Left lobe of liver (tissue), 2 donors: ENCODE measurements around the gene IQUB. TPM values are rescaled to one million over a fixed set of nuclear protein-coding genes. Genes with fewer than 3 reads are reported as not detected.
"Not testable (repeated sequence)": the region's sequence is repeated elsewhere in the genome, so short reads cannot be mapped to it uniquely, and the experiment has no call there.

ENCODE experiments used
- ATAC-seq: fragments of 200-7000 bp; cut with Tn5 transposase; one replicate; pipeline ENCODE4 v1.9.1; 2020; ENCODE audit warnings: mild to moderate bottlenecking, moderate library complexity
- DNase-seq: peaks from one replicate; pipeline ENCODE4 v3.0.0-alpha.2; 2020; ENCODE audit warnings: low spot score
- total RNA-seq: library from RNA; stranded (reverse); gene quantifications from one replicate; pipeline ENCODE4 v1.2.1, GENCODE V29; 2021
- donor health status: DM: no; HTN: no; CAD: no; lungs with moderate emphysema.
- donor health status: DM: no; HTN: yes; CAD: no.

IQUB gene
- total RNA-seq, 1 donor from 2014 or later, result 0.15 TPM

DNA sequence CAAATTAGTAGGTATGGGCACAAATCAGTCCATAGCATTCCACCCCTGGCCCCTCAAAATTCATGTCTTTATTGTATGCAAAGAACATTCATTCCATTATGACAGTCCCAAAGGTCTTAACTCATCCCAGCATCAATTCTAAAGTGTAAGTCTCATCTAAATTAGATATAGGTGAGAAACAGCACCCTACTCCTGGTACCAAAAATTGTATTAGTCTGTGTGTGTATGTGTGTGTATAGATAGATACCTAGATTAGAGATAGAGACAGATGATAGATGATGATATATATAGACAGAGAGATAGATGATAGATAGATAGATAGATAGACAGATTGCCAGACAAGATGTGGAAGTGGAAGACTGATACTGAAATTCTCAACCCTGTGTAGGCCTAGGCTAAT is 109.9 kb downstream of the IQUB start:
- ATAC-seq (no peak), DNase-seq (no peak)

DNA sequence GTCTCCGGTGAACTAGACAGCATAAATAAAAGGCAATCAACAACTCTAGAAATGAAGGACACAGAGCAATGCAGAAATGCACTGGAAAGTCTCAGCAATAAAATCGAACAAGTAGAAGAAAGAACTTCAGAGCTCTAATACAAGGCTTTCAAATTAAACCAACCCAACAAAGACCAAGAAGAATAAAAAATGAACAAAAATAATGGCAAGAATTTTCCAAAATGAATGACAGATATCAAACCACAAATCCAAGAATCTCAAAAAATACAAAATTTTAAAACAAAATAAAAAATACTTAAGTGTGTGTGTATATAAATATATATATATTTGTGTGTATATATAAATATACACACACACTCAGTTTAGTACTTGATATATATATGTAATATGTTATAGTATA is 110.8 kb downstream of the IQUB start:
- ATAC-seq, result no peak

DNA sequence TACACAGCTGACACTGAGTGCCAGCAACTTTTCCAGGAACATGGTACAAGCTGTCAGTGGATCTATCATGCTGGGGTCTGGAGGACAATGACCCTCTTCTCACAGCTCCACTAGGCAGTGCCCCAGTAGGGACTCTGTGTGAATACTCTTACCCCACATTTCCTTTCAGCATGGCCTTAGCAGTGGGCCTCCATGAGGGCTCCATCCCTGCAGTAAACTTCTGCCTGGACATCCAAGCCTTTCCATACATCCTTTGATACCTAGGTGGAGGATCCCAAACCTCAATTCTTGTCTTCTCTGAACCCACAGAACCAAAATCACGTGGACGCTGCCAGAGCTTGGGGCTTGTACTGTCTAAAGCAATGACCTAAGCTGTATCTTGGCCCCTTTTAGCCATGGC is 116.8 kb downstream of the IQUB start:
- no peak for DNase-seq
- ATAC-seq, result no peak

More for the DNA sequence above, 110.8 kb downstream of the IQUB start:
- no peak for DNase-seq

DNA sequence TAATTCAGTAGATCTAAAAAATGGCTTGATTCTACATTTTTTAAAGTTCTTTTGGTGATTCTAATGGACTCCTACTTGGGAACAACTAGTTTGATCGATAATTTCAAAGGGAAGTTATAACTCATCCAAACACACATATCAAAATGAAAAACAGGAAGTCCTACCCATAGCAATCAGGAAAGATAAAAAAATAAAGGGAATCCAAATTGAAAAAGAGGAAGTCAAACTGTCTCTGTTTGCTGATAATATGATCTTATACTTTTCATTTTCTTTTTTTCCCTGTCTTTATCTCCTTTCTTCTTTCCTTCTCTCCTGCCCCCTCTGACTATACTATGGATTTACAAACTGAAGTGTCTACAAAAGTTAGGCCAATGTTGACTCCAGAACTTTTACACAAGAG is 118.8 kb downstream of the IQUB start:
- no peak for ATAC-seq
- no peak for DNase-seq

DNA sequence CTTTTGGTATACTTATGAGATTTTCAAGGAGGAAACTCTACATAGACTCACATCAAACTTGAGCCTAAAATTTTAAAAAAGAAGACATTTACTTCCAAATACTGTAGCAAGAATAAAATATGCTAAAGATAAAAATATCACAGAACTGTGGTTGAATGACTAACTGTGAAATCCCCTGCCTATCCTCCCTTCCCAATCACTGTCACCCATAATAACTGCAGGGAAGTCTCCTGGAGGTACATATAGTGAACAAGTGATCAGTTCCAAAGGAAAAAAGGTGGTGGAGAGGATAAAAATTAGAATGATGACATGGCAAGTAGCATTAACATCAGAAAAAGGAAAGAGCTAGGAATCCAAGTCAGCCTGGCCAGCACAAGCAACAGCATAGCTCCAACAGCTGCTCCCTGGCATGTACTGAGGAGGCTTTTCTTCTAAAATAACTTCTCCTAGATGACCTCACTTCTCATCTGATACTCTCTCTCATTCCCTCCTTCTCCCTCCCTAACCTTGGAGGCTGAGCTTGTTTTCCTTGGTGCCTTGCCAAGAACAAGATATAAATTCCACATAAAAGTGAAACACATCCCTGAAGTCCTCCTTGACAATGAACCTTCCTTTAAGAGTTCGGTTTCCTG is 124.0 kb downstream of the IQUB start:
- DNase-seq (no peak), ATAC-seq (no peak)

DNA sequence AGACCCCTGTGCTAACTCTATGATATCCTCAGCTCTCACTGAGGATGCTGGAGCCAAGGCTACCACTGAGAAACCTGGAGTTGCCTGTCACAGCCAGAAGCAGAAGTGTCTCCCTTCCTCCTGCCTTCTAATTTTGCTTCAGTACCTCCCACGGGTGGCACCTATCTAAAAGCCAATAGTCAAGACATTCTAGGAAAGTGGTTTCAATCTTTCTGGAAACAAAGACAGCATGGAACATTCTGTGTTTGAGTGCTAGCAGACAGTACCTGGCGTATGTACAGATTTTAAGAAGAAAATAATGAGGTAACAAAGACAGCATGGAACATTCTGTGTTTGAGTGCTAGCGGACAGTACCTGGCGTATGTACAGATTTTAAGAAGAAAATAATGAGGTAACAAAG is 126.4 kb downstream of the IQUB start:
- not testable (repeated sequence) for DNase-seq, ATAC-seq

Other genes starting within 250 kb of the IQUB start
- 41.3 TPM for gene NDUFA5, start 23.2 kb upstream of the IQUB start, total RNA-seq
- gene ASB15, start 67.2 kb upstream of the IQUB start, total RNA-seq, result not detected
- gene LMOD2, start 121.3 kb upstream of the IQUB start, total RNA-seq, result 0.10 TPM
- 19.6 TPM for gene WASL, start 214.4 kb upstream of the IQUB start, total RNA-seq